ENCODE results near the gene VEGFA.
A peak's percentile ranks its signal among the peaks of the same experiment; 100 is the strongest.

Gene VEGFA

GRCh38 chr6:43769526-43770371 lies at the start of gene VEGFA:
Gene VEGFA, plus strand, starts transcription at chr6:43770211.
- DNase-seq: peak; percentile 56 to 79

DNA sequence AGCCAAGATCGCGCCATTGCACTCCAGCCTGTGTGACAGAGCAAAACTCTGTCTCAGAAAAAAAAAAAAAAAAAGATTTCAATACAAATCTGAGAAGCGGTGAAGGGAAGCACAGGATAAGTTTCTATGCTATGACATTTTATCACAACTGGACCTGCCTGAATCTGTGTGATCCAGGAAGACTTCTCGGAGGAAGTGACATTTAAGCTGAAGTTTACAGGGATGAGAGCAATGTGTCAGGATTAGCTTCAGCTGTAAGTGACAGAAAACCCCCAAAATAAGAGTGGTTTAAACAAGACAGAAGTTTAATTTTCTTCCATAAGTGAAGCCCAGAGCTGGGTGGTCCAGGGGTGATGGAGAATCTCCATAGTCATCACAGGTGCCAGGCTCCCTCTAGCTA lies 49.0 kb upstream of the VEGFA start:
- DNase-seq: no peak

DNA sequence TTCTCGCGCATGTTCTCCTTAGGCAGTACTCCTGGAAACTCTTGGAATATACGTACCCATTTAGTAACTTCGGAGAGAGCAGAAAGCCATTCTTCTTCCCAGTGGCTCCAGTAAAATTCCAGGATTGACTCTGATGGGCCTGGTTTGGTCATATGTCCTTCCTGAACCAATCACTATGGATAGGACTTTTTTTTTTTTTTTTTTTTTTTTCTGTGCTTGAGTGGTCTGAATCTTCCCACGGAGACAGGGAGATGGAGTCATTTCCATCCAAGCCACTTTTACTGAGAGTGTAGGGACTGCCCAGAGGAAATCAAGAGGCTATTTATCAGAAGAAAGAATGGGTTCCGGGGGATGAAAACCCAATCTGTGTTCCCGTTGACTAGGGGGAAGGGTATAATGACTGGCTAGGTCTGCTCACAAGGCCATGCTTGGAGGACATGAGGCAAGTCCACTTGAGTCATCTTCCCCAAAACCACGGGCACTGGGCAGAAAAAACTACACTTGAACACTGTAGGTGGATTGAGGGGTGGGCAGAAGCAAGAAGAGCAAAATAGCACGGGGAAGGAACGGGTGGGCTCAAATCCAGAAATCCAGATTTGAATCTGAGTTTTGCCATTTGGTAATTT lies 47.0 kb upstream of the VEGFA start:
- no peak for DNase-seq

- peak; percentile 56 to 62 for DNase-seq
Observed at GRCh38 chr6:43723737-43724295, 46.2 kb upstream of the VEGFA start.

- no peak for DNase-seq
Observed at GRCh38 chr6:43724354-43724753, 45.7 kb upstream of the VEGFA start.

- peak; percentile 23 to 31 for DNase-seq
Observed at GRCh38 chr6:43724914-43725642, 44.9 kb upstream of the VEGFA start.

GRCh38 chr6:43725643-43726580 lies 44.1 kb upstream of the VEGFA start:
- no peak for DNase-seq

DNA sequence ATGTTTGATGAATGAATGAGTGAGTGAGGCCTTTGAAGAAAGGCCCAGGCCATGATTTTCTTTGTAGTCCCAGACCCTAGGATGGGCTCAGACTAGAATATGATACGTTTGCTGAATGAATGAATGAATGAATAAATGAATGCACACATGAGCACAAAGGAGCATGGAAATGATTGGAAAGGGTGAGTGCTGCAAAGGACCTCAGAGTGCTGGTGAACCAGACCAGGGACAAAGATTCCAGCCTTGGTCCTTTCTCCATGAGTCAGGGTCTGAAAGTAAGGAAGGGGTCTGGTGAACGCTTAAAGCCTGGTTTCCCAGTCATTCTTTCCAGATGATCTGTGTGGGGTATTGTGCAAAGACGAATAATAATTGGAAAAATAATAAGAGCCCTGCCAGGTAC lies 42.4 kb upstream of the VEGFA start:
- DNase-seq: no peak

DNA sequence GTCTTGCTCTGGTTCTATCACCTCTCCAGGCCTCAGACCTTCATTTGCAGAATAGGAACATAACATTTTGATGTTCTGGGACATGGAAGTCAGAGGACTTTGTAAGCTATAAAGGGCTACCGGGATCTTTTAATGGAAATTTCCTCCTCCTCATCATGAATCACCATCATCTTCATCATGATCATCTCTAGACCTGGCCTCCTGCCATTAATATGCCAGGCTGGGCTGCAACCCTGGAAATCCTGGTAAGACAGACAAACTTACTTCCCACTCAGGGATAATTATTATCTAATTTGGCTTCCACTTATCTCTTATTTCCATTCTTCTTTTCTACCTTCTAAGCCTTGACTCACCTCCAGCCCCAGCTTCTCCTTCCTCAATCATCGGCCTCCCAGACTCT lies 41.4 kb upstream of the VEGFA start:
- DNase-seq: no peak

- no peak for DNase-seq
Observed at GRCh38 chr6:43729537-43729936, 40.5 kb upstream of the VEGFA start.

- no peak for DNase-seq
Observed at GRCh38 chr6:43730634-43731033, 39.4 kb upstream of the VEGFA start.

DNA sequence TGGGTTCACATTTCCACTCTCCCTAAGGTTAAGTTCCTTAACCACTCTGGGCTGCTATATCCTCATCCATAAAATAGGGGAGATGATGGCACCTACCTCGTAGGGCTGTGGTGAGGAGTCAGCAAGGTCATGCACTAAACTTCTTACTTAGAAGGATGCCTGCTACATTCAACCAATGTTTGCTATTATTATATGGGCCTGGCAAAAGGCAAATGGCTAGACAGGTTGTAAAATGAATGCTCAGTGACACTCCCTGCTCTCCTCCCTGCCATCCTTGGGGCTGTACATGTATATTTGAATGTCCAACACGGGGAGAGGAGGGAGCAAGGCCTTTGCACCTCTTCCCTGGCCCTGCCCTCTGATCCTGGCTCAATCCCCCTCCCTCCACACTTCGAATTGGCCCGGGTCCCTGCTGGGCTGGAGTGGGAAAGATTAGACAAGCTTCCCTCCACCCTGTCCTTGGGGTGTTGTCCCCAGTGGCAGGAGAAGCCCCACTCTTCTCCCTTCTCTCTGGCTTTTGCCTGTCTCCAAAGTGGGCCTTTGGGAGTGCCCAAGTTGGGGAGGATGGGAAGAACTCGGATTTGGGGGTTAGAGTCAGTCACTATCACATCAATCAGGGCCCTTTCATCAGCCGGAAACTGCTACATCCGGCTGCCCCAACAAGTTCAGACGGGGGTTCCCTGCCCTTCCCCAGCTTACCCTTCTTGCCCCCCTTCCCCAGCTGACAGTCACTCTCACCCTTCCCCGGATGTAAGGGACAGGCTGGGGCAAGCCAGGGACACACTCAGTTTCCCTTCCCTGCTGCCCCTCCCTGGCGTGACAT lies 36.3 kb upstream of the VEGFA start:
- DNase-seq: no peak

- DNase-seq: no peak
Observed at GRCh38 chr6:43734294-43734665, 35.7 kb upstream of the VEGFA start.

DNA sequence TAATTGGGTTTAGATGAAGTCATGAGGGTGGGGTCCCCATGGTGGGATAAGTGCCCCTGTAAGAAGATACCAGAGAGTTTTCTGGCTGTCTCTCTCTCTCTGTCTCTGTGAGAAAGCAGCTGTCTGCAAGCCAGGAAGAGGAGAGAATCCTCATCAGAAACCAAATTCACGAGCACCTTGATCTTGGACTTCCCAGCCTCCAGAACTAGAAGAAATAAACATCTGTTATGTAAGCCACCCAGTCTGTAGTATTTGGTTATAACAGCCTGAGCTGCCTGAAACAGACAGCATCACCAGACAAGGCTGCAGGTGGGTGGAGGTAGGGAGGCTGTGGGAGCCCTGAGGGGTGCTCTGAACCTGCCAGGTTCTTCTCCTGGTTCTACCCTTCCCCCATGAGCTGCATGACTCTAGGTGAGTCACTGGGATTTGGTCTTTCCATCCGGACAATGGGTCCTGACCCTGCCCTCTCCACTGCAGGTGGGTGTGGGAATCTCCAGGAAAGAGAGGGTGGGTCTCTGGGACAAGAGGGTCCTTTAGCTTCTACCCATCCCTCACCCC lies 34.3 kb upstream of the VEGFA start:
- DNase-seq: no peak

GRCh38 chr6:43736211-43736786 lies 33.7 kb upstream of the VEGFA start:
- DNase-seq: no peak

GRCh38 chr6:43736844-43737243 lies 33.2 kb upstream of the VEGFA start:
- no peak for DNase-seq

DNA sequence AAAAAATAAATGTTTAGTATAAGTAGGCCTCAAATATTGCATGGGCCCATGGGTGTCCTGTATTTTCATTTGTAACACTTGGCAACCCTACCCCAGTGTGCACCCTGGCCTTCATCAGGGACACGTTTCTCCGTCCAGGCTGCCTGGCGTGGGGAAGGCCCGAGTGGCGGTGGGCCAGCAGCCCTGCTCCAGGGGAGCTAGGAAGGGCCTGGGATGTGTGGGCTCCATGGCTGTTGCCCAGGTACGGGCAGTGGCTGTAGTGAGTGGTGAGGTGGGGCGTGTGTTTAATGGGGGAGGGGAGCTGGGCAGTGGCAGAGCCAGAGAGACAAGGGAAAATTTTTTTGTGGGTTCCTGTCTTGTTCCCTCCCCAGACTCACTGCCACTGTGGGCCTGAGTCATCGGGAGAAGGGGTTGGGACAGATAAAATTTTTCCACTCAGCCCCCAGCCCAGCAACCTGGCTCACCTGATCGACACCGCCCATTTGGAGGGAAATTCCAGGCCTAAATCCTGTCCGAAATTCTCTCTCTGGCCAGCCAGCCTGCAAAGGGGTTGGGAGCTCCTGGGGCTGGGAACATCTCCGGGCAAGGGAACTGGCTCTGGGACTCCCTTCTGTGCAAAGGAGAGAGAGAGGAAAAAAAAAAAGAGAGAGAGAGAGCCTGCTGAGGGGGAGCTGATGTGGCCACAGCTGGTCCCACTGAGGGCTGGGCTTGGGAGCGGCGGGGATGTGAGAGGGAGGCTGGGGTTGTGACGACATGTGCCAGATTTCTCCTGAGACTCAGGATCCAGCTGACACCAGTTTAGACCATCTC lies 32.5 kb upstream of the VEGFA start:
- DNase-seq: no peak

DNA sequence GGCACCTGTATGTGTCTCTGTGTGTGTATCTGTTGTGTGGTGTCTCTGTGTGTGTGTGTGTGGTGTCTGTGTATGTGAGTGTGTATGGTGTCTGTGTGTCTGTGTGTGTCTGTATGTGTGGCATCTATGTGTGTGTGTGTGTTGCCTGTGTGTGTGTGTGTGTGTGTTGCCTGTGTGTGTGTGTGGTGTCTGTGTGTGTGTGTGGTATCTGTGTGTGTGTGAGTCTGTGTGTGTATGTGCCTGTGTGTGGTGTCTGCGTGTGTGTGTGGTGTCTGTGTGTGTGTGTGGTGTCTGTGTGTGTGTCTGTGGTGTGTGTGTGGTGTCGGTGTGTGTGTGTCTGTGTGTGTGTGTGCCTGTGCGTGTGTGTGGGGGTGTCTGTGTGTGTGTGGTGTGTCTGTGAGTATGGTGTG lies 31.7 kb upstream of the VEGFA start:
- no peak for DNase-seq

- DNase-seq: no peak
Observed at GRCh38 chr6:43738877-43739641, 31.0 kb upstream of the VEGFA start.
